Thyroid gland (tissue), 4 donors: ENCODE measurements around the gene SF1. TPM values are rescaled to one million over a fixed set of nuclear protein-coding genes. Genes with fewer than 3 reads are reported as not detected.

Experiments used
- DNase-seq, 2 donors: peaks; one replicate each; pipeline ENCODE4 v3.0.0-alpha.2; 2019
- H3K27ac ChIP-seq, 3 donors: fragments of 200-600 bp; sonication (generic); 1 replicate in 2 of 3; 2 replicates in 1 of 3; pipeline ENCODE4 v1.5.1; 2016 to 2019; ENCODE audit warnings: mild to moderate bottlenecking in 1 of 3, moderate library complexity in 1 of 3
- H3K27me3 ChIP-seq: fragments of 200-600 bp; sonication (generic); one replicate; pipeline ENCODE4 v1.5.1; 2019
- H3K36me3 ChIP-seq, 2 donors: fragments of 200-600 bp; sonication (generic); one replicate each; pipeline ENCODE4 v1.5.1; 2016 to 2019
- H3K4me1 ChIP-seq, 2 donors: fragments of 200-600 bp; sonication (generic); one replicate each; pipeline ENCODE4 v1.5.1; 2017 to 2019
- H3K4me3 ChIP-seq, 3 donors: fragments of 200-600 bp; sonication (generic); replicated peaks in 1 of 3; 1 replicate in 2 of 3; 2 replicates in 1 of 3; pipeline ENCODE4 v1.5.1; 2016; ENCODE audit warnings: mild to moderate bottlenecking in 1 of 3
- H3K9me3 ChIP-seq: fragments of 200-600 bp; sonication (generic); one replicate; pipeline ENCODE4 v1.5.1; 2017
- POLR2A ChIP-seq, 2 donors: fragments of 450-650 bp; IDR thresholded peaks; one replicate each; pipeline ENCODE4 v1.6.1; 2017; ENCODE audit warnings: antibody characterized with exemption in 2 of 2, mild to moderate bottlenecking in 2 of 2, moderate library complexity in 1 of 2
- WGBS, 2 donors: methylation state at CpG; one replicate each; pipeline ENCODE4 v1.1.5; 2017; 5-methylcytosine and 5-hydroxymethylcytosine counted together
- intact Hi-C: fragments of 100-400 bp; cut with DNase I; formaldehyde crosslinking; loops from one replicate; pipeline ENCODE4 v1.15.1; 2023
- total RNA-seq, 4 donors: library from RNA; depleted of rRNA; stranded (reverse); fragments of >200 nt; gene quantifications; one replicate each; pipeline ENCODE4 v1.2.3, GENCODE V29; 2016
- TF ChIP-seq, protein P1 (sequence below), 6 experiments: fragments of 200-600 bp in 3 of 6; fragments of 450-650 bp in 3 of 6; sonication (generic) in 3 of 6; IDR thresholded peaks; one replicate each; pipeline ENCODE4 v1.5.1; 2016 to 2019; ENCODE audit warnings: antibody characterized with exemption in 6 of 6, mild to moderate bottlenecking in 2 of 6, inconsistent platforms in 1 of 6, moderate library complexity in 1 of 6

SF1 gene
- total RNA-seq, 4 donors from 2014 or later, result 171 to 419 (median 297) TPM

DNA sequence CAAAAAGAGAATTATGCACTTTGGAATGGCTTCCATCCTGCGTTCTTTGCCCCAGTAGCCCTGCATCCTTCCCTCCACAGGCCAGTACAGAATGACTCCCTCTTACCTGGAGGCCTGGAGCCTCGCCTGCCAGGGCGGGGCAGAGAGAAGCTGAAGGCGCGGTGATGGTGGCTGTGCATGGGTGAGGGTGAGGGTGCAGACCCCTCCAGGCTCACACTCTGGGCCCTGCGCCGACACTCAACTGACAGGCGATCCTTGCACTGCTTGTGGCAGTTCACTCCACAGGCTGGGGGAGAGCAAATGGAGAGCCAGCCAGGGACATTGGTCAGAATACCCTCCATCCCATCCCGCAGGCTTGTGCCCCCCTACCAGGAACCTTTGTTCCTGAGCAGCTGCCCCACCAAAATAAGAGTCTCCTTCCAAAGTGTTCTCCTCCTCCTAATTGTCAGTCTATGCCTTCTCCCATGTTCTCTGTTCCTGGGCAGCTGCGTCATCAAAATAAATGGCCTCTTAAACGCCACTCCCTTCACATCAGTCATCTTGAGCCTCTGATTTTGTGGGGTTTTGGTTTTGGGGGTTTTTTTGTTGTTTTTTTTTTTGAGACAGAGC is 49.5 kb downstream of the SF1 start:
- intact Hi-C loops, result no loop called here
- H3K4me3 ChIP-seq, result no peak overlapping the region
- no peak overlapping the region for H3K27ac ChIP-seq
- no peak for TF ChIP-seq POLR2A (IDR thresholded peaks at IDR 0.05)
- TF ChIP-seq, protein P1, sequence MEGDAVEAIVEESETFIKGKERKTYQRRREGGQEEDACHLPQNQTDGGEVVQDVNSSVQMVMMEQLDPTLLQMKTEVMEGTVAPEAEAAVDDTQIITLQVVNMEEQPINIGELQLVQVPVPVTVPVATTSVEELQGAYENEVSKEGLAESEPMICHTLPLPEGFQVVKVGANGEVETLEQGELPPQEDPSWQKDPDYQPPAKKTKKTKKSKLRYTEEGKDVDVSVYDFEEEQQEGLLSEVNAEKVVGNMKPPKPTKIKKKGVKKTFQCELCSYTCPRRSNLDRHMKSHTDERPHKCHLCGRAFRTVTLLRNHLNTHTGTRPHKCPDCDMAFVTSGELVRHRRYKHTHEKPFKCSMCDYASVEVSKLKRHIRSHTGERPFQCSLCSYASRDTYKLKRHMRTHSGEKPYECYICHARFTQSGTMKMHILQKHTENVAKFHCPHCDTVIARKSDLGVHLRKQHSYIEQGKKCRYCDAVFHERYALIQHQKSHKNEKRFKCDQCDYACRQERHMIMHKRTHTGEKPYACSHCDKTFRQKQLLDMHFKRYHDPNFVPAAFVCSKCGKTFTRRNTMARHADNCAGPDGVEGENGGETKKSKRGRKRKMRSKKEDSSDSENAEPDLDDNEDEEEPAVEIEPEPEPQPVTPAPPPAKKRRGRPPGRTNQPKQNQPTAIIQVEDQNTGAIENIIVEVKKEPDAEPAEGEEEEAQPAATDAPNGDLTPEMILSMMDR (IDR thresholded peaks at IDR 0.05), result no peak
- no peaks in the 10 kb centered on the region for H3K36me3 ChIP-seq
- H3K4me1 ChIP-seq, result no peaks in the 10 kb centered on the region
- 93 to 95% methylated on average over 10 to 11 of the region's 11 CpGs for WGBS, 2 donors
- no peak for DNase-seq
- no peaks in the 10 kb centered on the region for H3K27me3 ChIP-seq
- H3K9me3 ChIP-seq, result no peaks in the 10 kb centered on the region

DNA sequence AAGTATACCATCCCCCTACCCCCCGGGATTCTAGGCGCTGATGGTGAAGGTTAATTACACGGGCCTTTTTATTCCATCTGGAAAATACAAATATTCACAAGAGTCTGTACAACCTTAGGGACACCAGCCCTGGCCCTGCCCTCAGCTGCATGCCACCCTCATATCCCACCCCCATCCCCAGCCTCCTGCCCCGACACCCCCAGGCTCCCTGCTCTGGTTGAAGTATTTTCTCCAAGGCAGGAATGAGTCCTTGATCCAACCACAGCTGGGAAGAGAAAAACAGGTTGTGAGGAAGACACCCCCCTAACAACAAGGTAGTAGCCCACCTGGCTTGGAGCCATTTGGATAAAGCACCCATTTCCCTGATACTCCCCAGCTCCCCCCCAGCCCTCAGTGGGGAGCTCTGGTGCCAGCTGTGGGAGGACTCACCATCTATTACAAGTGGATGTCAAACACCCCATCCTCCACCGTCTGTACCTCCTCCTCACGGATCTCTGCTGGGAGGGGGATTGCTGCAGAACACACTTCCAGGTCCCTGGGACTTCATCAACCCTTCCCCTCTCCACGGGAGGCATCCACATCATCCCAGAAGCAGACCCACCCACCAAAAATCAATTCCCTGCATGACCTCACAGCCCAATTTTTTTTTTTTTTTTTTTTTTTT is 51.3 kb downstream of the SF1 start:
- H3K36me3 ChIP-seq, result no peaks in the 10 kb centered on the region
- WGBS, 2 donors, result 79 to 80% methylated on average over 7 of the region's 7 CpGs
- no peak overlapping the region for H3K27ac ChIP-seq
- intact Hi-C loops, result no loop called here
- no peaks in the 10 kb centered on the region for H3K9me3 ChIP-seq
- no peaks in the 10 kb centered on the region for H3K27me3 ChIP-seq
- no peaks in the 10 kb centered on the region for H3K4me1 ChIP-seq
- no peak overlapping the region for H3K4me3 ChIP-seq
- no peak for DNase-seq
- no peak for TF ChIP-seq POLR2A (IDR thresholded peaks at IDR 0.05)
- TF ChIP-seq, protein P1 (IDR thresholded peaks at IDR 0.05), result no peak

DNA sequence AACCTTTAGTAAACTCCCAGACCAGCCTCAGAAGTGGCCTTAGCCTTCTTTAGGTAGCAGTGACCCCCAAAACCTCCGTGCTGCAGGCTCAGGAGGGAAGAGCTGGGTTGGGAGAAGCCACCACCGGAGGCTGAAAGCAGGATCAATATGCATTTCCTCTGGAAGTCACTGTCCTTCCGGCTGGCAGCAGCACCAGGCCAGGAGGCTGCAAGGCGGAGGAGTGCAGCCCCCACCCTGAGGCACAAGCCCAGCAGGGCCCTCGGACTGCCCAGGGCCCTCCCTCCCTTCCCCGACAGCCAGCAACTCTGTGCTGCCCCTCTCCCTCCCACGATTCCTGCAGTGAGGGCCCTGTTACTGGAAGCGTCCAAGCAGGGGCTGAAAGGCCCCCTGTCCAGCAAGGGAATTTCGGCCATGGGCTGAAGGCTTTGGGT is 52.1 kb downstream of the SF1 start:
- no peak for TF ChIP-seq POLR2A (IDR thresholded peaks at IDR 0.05)
- TF ChIP-seq, protein P1 (IDR thresholded peaks at IDR 0.05), result no peak
- 48 to 60% methylated on average over 3 to 6 of the region's 9 CpGs for WGBS, 2 donors
- Histone ChIP-seq H3K27ac (no peak overlapping the region), H3K4me3 (no peak overlapping the region), H3K27me3 (no peaks in the 10 kb centered on the region), H3K4me1 (no peaks in the 10 kb centered on the region), H3K9me3 (no peaks in the 10 kb centered on the region), H3K36me3 (no peaks in the 10 kb centered on the region)
- intact Hi-C loops, result no loop called here
- DNase-seq, result no peak

DNA sequence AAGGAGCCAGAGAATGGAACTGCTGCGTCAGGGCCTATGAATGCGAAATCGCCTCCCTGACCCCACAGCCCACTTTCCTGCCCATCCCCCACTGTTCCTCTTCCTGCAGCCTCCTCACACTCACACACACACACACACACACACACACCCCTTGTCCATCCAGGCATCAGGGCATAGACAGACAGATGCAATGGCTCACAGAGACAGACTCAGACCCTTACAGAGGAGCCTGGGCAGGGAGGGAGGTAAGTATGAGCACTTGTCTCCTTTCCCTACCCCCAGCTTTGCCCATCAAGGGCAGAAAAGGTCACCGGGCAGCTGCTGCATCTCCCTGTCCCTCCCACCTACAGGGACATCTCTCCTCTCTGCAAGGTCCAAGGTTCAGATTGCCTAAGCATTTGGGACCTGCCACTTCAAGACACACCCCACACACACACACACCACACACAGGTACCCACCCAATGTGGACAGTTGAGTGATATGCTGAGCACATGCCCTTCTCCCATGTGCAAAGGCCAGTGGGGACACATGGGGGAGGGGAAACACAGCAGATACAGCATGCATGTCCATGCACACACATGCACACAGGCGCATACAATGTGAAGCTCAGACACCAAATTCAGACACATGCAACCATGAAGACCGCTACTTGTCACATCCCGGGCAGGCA is 53.3 kb downstream of the SF1 start:
- Histone ChIP-seq H3K27ac (no peak overlapping the region), H3K27me3 (no peaks in the 10 kb centered on the region), H3K4me3 (no peak overlapping the region), H3K36me3 (no peaks in the 10 kb centered on the region), H3K9me3 (no peaks in the 10 kb centered on the region), H3K4me1 (no peaks in the 10 kb centered on the region)
- WGBS, 2 donors, result 76 to 81% methylated on average over 3 to 7 of the region's 7 CpGs
- intact Hi-C loops, result no loop called here
- DNase-seq, result no peak
- TF ChIP-seq, protein P1 (IDR thresholded peaks at IDR 0.05), result no peak
- no peak for TF ChIP-seq POLR2A (IDR thresholded peaks at IDR 0.05)
